ENCODE data around the gene IFNA4.

GRCh38 chr9:21172156-21172555 lies 15.2 kb downstream of the IFNA4 start:
- TF ChIP-seq MAFK (IDR thresholded peaks at IDR 0.05; ENCODE audit: low read depth, low read length) (no peak), SP2 (IDR thresholded peaks at IDR 0.05; ENCODE audit: low read length) (no peak), CTCF (IDR thresholded peaks at IDR 0.05; ENCODE audit: control extremely low read depth in 1 of 3, insufficient read depth in 1 of 3, low read depth in 1 of 3, low read length in 3 of 3) (no peak), POLR2AphosphoS5 (IDR thresholded peaks at IDR 0.05; ENCODE audit: low read depth, low read length) (no peak), BRCA1 (IDR thresholded peaks at IDR 0.05; ENCODE audit: low read depth, low read length) (no peak), ZNF274 (IDR thresholded peaks at IDR 0.05; ENCODE audit: borderline replicate concordance, extremely low read depth, low read length) (no peak), POLR2A (IDR thresholded peaks at IDR 0.05; ENCODE audit: control extremely low read depth in 1 of 2, low read depth in 2 of 2, low read length in 2 of 2) (no peak), KDM1A (IDR thresholded peaks at IDR 0.05; ENCODE audit: borderline replicate concordance, low read length) (no peak), TAF1 (IDR thresholded peaks at IDR 0.05; ENCODE audit: low read depth, low read length) (no peak), EZH2 (IDR thresholded peaks at IDR 0.05; ENCODE audit: low read depth, low read length, severe bottlenecking) (no peak)
